Activated CD4-positive, alpha-beta T cell treated with anti-CD3 and anti-CD28 coated beads for 4 hours (primary cell): ENCODE data around the gene CENPA.

Source experiments
- DNase-seq, 2 donors: peaks; one replicate each; pipeline ENCODE4 v3.0.0-alpha.2; 2020

The CENPA gene

GRCh38 chr2:26763019-26763418, 22.8 kb upstream of the CENPA start:
- no peak for DNase-seq

- peak; percentile 80 to 84 for DNase-seq
Observed at GRCh38 chr2:26764078-26764887, 21.6 kb upstream of the CENPA start, which contains the start of gene SLC35F6. TSS of gene SLC35F6 (plus strand) at chr2:26764284. CDS start at chr2:26764350, 66 bp downstream.

GRCh38 chr2:26764906-26765305, 20.9 kb upstream of the CENPA start:
- DNase-seq: no peak

- no peak for DNase-seq
Observed at GRCh38 chr2:26765475-26766200, 20.2 kb upstream of the CENPA start.

- no peak for DNase-seq
Observed at GRCh38 chr2:26767129-26767528, 18.7 kb upstream of the CENPA start.

- no peak for DNase-seq
Observed at GRCh38 chr2:26767894-26768487, 17.9 kb upstream of the CENPA start.

- DNase-seq: no peak
Observed at GRCh38 chr2:26768759-26769088, 17.1 kb upstream of the CENPA start.

- DNase-seq: no peak
Observed at GRCh38 chr2:26769089-26769761, 16.6 kb upstream of the CENPA start.

GRCh38 chr2:26770986-26771586, 14.8 kb upstream of the CENPA start:
- DNase-seq: peak in 1 of 2 donors; percentile 15

GRCh38 chr2:26772064-26773001, 13.5 kb upstream of the CENPA start:
- no peak for DNase-seq

- no peak for DNase-seq
Observed at GRCh38 chr2:26776195-26776800, 9.6 kb upstream of the CENPA start.

- no peak for DNase-seq
Observed at GRCh38 chr2:26778098-26778497, 7.8 kb upstream of the CENPA start.

- DNase-seq: no peak
Observed at GRCh38 chr2:26778507-26778906, 7.3 kb upstream of the CENPA start.

- DNase-seq: no peak
Observed at GRCh38 chr2:26780203-26780760, 5.6 kb upstream of the CENPA start.

- DNase-seq: no peak
Observed at GRCh38 chr2:26782876-26783704, 2.8 kb upstream of the CENPA start.

GRCh38 chr2:26784570-26785234, 1.2 kb upstream of the CENPA start:
- DNase-seq: no peak

GRCh38 chr2:26786207-26787028, 562 bp downstream of the CENPA start:
- DNase-seq: no peak

GRCh38 chr2:26792720-26793119, 6.9 kb downstream of the CENPA start:
- no peak for DNase-seq

- no peak for DNase-seq
Observed at GRCh38 chr2:26793518-26793917, 7.7 kb downstream of the CENPA start.
